Gastroesophageal sphincter (tissue), 2 donors: ENCODE results near the gene LMF2.

Source experiments
- EP300 ChIP-seq: sonication (generic); formaldehyde crosslinking; IDR thresholded peaks from one replicate; pipeline ENCODE4 v1.6.1; 2017; ENCODE audit warnings: antibody characterized with exemption, mild to moderate bottlenecking
- POLR2A ChIP-seq, 2 donors: fragments of 450-650 bp; IDR thresholded peaks; one replicate each; pipeline ENCODE4 v1.6.1; 2017; ENCODE audit warnings: antibody characterized with exemption in 2 of 2, mild to moderate bottlenecking in 2 of 2, moderate library complexity in 1 of 2

DNA sequence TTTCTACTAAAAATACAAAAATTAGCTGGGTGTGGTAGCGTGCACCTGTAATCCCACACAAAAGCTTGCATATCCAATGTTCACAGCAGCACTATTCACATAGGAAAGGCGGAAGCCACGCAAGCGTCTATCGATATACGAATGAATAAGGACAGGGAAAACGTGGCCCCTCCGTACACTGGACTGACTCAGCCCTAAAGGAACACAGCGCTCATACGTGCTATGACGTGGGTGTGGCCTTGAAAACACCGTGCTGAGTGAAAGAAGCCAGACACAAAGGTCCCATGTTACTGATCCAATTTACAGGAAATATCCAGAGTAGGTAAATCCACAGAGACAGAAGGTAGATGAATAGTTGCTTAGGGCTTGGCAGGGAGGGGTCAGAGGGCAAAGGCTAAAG, 7.0 kb downstream of the LMF2 start:
- TF ChIP-seq POLR2A (IDR thresholded peaks at IDR 0.05) (no peak), EP300 (no peak)
